ENCODE results near the gene TENM3. TPM values are rescaled to one million over a fixed set of nuclear protein-coding genes. Genes with fewer than 3 reads are reported as not detected.

The TENM3 gene
- total RNA-seq, 1 experiment from 2014 or later, result 71.0 TPM

- TF ChIP-seq NR2C2 (CRISPR knock-in tag; IDR thresholded peaks at IDR 0.05) (no peak), GRHL2 (CRISPR knock-in tag; IDR thresholded peaks at IDR 0.05; ENCODE audit: insufficient replicate concordance, severe bottlenecking) (no peak), ARID4B (CRISPR knock-in tag; IDR thresholded peaks at IDR 0.05; ENCODE audit: borderline replicate concordance) (no peak), MXD4 (CRISPR knock-in tag; IDR thresholded peaks at IDR 0.05; ENCODE audit: borderline replicate concordance) (no peak)
Observed at GRCh38 chr4:182835006-182835740, 592.0 kb downstream of the TENM3 start (continued).

GRCh38 chr4:182837831-182838230 is 594.6 kb downstream of the TENM3 start:
- no peak for ATAC-seq
- no peak overlapping the region for H3K4me3 Mint-ChIP-seq
- peaks cover 3% of the 10 kb centered on the region; the same call in 1 of the 2 replicates for H3K27me3 Mint-ChIP-seq (ENCODE audit: low read depth)
- ChIA-PET POLR2A (no interaction called here), CTCF (interaction anchor here (0.7 to 3.0 kb wide), 2 partner anchors 87 to 618 kb away, joined by 3 to 10 read pairs; no protein-coding TSS in a partner anchor)
- DNase-seq (ENCODE audit: low spot score), result no peak
- 0 out of 2 replicates have a peak, but pooled peaks cover 4% of the 10 kb centered on the region for H3K9me3 Mint-ChIP-seq
- H3K4me1 Mint-ChIP-seq, result peaks cover 6% of the 10 kb centered on the region
- no peak for TF ChIP-seq TEAD4 (CRISPR knock-in tag; IDR thresholded peaks at IDR 0.05)
- TF ChIP-seq ZNF416 (CRISPR knock-in tag; IDR thresholded peaks at IDR 0.05), result no peak
- TF ChIP-seq ZNF532 (CRISPR knock-in tag; IDR thresholded peaks at IDR 0.05; ENCODE audit: borderline replicate concordance), result no peak
- TF ChIP-seq, protein P1, sequence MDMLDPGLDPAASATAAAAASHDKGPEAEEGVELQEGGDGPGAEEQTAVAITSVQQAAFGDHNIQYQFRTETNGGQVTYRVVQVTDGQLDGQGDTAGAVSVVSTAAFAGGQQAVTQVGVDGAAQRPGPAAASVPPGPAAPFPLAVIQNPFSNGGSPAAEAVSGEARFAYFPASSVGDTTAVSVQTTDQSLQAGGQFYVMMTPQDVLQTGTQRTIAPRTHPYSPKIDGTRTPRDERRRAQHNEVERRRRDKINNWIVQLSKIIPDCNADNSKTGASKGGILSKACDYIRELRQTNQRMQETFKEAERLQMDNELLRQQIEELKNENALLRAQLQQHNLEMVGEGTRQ (CRISPR knock-in tag; IDR thresholded peaks at IDR 0.05), result no peak
- TF ChIP-seq, protein P2, sequence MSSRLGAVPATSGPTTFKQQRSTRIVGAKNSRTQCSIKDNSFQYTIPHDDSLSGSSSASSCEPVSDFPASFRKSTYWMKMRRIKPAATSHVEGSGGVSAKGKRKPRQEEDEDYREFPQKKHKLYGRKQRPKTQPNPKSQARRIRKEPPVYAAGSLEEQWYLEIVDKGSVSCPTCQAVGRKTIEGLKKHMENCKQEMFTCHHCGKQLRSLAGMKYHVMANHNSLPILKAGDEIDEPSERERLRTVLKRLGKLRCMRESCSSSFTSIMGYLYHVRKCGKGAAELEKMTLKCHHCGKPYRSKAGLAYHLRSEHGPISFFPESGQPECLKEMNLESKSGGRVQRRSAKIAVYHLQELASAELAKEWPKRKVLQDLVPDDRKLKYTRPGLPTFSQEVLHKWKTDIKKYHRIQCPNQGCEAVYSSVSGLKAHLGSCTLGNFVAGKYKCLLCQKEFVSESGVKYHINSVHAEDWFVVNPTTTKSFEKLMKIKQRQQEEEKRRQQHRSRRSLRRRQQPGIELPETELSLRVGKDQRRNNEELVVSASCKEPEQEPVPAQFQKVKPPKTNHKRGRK (CRISPR knock-in tag; IDR thresholded peaks at IDR 0.05; ENCODE audit: borderline replicate concordance), result no peak
- TF ChIP-seq, protein P3, sequence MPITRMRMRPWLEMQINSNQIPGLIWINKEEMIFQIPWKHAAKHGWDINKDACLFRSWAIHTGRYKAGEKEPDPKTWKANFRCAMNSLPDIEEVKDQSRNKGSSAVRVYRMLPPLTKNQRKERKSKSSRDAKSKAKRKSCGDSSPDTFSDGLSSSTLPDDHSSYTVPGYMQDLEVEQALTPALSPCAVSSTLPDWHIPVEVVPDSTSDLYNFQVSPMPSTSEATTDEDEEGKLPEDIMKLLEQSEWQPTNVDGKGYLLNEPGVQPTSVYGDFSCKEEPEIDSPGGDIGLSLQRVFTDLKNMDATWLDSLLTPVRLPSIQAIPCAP (CRISPR knock-in tag; IDR thresholded peaks at IDR 0.05), result no peak
- TF ChIP-seq NR1H2 (CRISPR knock-in tag; IDR thresholded peaks at IDR 0.05), result no peak
- H3K27ac Mint-ChIP-seq, result no peak overlapping the region
- H3K36me3 Mint-ChIP-seq, result no peaks in the 10 kb centered on the region
